T-helper 17 cell (primary cell): ENCODE data around the gene MTMR12. TPM values are rescaled to one million over a fixed set of nuclear protein-coding genes. Genes with fewer than 3 reads are reported as not detected.
A peak's percentile ranks its signal among the peaks of the same experiment; 100 is the strongest.

ENCODE experiments used
- ATAC-seq: fragments of 150-1000 bp; cut with Tn5 transposase; 2 replicates; pipeline ENCODE4 v1.10.0; 2021; ENCODE audit warnings: mild to moderate bottlenecking, moderate library complexity
- DNase-seq, 3 donors: peaks; one replicate each; pipeline versions ENCODE4 v3.0.0 to v3.0.0-alpha.2; 2020 to 2021
- H3K9me3 ChIP-seq: one replicate; pipeline ENCODE4 v1.7.0; 2013; ENCODE audit warnings: low read length, mild to moderate bottlenecking; ENCODE audit not compliant: control insufficient read depth, poor library complexity, severe bottlenecking
- H3K27ac Mint-ChIP-seq: one replicate; pipeline ENCODE4 v1.8.0; 2022; ENCODE audit warnings: mild to moderate bottlenecking, moderate library complexity, mixed read lengths
- H3K27me3 Mint-ChIP-seq: one replicate; pipeline ENCODE4 v1.8.0; 2022; ENCODE audit warnings: mixed read lengths
- H3K36me3 Mint-ChIP-seq: one replicate; pipeline ENCODE4 v1.8.0; 2022; ENCODE audit warnings: low read depth, mixed read lengths
- H3K4me1 Mint-ChIP-seq: one replicate; pipeline ENCODE4 v1.8.0; 2022; ENCODE audit warnings: mild to moderate bottlenecking, mixed read lengths
- H3K4me3 Mint-ChIP-seq: one replicate; pipeline ENCODE4 v1.8.0; 2022; ENCODE audit warnings: mild to moderate bottlenecking, moderate library complexity, mixed read lengths
- total RNA-seq, 4 donors: library from RNA in 2 of 4; stranded (reverse) in 2 of 4; gene quantifications; one replicate each; pipeline ENCODE4 v1.2.3 and lab custom pipeline; 2022 to 2026

The MTMR12 gene
- total RNA-seq, 2 donors from 2014 or later: 20.6 to 29.4 TPM

DNA sequence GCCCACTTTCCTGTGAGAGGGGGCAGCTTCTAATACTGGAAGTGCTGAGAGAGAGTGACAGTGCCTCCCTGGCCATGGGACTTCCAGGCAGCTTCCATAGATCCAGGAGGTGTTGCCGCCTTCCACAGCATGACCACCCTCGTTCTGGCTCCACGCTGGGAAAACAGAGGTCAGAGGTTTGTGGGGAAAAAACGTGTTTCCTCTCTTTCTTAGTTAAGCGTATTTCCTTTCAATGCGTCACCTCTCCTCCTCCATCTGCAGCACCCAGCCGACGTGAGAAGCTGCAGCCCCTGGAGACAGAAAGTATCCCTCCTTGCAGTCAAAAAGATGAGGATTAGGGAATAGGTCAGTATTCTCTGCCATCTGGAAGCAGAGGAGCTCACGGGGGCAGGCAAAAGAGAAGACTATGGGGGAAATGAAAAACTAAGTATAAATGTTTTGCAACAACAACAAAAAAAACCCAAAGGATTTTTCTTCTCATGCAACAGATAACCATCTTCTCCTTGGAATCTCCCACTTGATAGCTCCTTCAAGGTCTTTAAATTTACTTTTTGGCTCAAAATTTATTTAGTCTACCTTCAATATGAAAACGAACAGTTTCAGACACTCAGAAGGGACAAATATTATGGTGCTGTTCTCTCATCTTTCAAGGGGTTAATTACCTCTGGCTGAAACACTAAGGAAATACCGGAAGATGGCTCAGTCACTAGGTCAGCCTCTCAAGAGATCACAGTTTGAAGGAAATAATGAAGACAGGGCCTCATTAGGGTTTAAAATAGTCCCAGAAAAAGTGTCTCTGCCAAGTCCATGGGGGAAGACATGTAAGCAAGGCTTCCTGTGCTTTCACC is 38.0 kb downstream of the MTMR12 start:
- no peaks in the 10 kb centered on the region for H3K9me3 ChIP-seq
- H3K27ac Mint-ChIP-seq: peak overlapping the region; percentile 81
- DNase-seq (no peak), ATAC-seq (no peak)
- H3K27me3 Mint-ChIP-seq: no peaks in the 10 kb centered on the region
- H3K4me1 Mint-ChIP-seq: peaks cover 13% of the 10 kb centered on the region
- H3K36me3 Mint-ChIP-seq: peaks cover 2% of the 10 kb centered on the region
- no peak overlapping the region for H3K4me3 Mint-ChIP-seq

DNA sequence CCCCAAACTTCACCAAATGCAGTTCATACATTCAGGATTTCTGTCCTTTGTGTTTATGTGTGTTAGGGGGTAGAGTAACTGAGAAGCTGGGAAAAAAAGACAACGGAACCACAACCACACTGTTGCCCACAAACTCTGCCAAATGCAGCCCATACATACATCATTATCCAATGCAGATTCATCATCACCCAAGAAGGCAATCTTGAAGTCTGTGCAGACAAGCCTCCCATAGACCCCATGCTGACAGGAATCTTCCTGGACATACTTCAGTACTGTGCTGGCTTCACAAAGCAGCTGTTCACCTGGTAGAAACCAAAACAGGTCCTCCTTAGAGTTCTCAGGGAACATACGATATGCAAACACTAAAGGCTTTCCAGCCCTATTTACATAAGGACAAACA is 38.9 kb downstream of the MTMR12 start:
- no peak for ATAC-seq
- H3K9me3 ChIP-seq: no peaks in the 10 kb centered on the region
- peaks cover 2% of the 10 kb centered on the region for H3K36me3 Mint-ChIP-seq
- H3K4me3 Mint-ChIP-seq: no peak overlapping the region
- H3K4me1 Mint-ChIP-seq: peaks cover 13% of the 10 kb centered on the region
- DNase-seq: no peak
- H3K27me3 Mint-ChIP-seq: no peaks in the 10 kb centered on the region
- H3K27ac Mint-ChIP-seq: no peak overlapping the region

DNA sequence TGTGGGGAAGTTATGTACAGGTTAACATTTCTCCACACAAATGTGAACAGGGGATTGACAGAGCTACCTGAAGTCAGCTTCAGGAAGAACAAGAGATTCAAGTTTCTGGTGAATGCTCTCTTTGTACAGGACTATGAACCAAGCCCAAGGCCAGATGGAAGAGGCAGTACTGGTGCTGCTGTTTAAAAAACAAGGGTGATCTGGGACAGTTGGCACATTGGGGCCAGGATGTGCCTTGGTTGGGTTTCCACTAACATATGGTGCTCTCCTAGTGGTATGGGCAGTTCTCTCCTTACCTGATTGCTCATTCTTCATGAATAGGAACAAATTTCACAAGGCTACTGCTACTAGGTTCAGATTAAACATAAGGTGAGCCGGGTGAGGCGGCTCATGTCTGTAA is 40.0 kb downstream of the MTMR12 start:
- Mint-ChIP-seq H3K4me1 (peaks cover 7% of the 10 kb centered on the region), H3K27me3 (no peaks in the 10 kb centered on the region), H3K27ac (peak overlapping the region; percentile 67), H3K4me3 (no peak overlapping the region), H3K36me3 (peaks cover 2% of the 10 kb centered on the region)
- no peak for DNase-seq
- ATAC-seq: no peak
- H3K9me3 ChIP-seq: no peaks in the 10 kb centered on the region

DNA sequence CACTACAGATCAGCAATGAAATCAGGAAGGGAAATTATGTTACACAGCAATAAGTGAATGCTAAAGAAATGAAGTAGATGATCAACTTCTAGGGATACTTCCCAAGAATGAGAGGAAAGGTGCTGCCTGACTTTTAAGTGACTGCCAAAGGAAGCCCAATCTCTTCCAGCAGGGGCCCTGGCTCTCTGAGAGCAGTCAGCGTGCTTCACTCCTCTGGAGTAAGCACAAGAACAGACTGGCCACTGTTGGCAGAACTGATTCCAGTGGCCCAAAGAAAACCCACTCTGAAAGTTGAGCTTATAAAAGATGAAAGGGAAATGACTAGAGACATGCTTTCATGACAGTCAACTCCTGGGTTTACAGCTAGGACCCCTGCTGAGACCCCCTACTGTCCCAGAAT is 41.8 kb downstream of the MTMR12 start:
- ATAC-seq (no peak), DNase-seq (no peak)
- no peak overlapping the region for H3K4me3 Mint-ChIP-seq
- peaks cover 4% of the 10 kb centered on the region for H3K36me3 Mint-ChIP-seq
- no peaks in the 10 kb centered on the region for H3K27me3 Mint-ChIP-seq
- no peak overlapping the region for H3K27ac Mint-ChIP-seq
- peaks cover 2% of the 10 kb centered on the region for H3K4me1 Mint-ChIP-seq
- no peaks in the 10 kb centered on the region for H3K9me3 ChIP-seq

DNA sequence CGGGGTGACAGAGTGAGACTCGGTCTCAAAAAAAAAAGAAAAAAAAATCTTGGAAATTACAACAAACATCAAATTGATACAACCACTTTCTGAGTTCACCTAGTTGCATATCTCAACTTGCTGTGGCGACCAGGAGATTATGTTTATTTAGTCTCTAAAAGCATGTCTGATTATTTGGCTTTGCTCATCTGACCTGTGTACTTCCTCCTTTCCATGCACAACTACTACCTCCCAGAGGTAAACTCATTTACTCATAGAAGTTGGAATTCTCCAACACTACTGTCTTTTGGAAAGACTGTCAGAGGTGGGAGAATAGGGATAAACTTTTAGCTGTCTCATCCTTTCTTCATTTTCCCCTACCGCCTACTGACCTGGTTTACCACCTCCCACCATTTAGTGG is 42.6 kb downstream of the MTMR12 start:
- H3K27ac Mint-ChIP-seq: no peak overlapping the region

DNA sequence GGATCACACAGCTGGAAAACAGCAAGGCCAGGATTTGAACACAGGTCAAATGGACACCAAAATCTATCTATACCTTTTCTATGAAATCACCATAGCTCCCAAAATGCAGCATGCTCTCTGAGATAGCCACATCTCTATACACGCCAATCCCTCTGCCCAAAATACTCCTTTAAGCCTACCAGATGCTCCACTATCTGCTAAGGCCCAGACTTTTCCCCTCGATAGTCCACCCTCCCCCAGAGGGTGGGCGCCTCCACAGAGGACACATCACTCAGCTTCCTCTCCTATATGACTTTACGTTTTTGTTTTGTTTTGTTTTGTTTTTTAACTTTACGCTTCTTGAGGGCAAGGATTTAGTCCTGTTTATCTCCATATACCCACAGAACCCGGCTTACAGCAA is 46.8 kb downstream of the MTMR12 start:
- Mint-ChIP-seq H3K4me3 (no peak overlapping the region), H3K27me3 (no peaks in the 10 kb centered on the region), H3K4me1 (peaks cover 5% of the 10 kb centered on the region), H3K27ac (no peak overlapping the region), H3K36me3 (peaks cover 16% of the 10 kb centered on the region)
- ATAC-seq: no peak
- no peaks in the 10 kb centered on the region for H3K9me3 ChIP-seq
- DNase-seq: no peak

More for the DNA sequence above, 42.6 kb downstream of the MTMR12 start:
- DNase-seq (no peak), ATAC-seq (no peak)
- no peaks in the 10 kb centered on the region for H3K27me3 Mint-ChIP-seq
- no peak overlapping the region for H3K4me3 Mint-ChIP-seq
- H3K9me3 ChIP-seq: no peaks in the 10 kb centered on the region
- H3K4me1 Mint-ChIP-seq: peaks cover 2% of the 10 kb centered on the region
- H3K36me3 Mint-ChIP-seq: peaks cover 4% of the 10 kb centered on the region

DNA sequence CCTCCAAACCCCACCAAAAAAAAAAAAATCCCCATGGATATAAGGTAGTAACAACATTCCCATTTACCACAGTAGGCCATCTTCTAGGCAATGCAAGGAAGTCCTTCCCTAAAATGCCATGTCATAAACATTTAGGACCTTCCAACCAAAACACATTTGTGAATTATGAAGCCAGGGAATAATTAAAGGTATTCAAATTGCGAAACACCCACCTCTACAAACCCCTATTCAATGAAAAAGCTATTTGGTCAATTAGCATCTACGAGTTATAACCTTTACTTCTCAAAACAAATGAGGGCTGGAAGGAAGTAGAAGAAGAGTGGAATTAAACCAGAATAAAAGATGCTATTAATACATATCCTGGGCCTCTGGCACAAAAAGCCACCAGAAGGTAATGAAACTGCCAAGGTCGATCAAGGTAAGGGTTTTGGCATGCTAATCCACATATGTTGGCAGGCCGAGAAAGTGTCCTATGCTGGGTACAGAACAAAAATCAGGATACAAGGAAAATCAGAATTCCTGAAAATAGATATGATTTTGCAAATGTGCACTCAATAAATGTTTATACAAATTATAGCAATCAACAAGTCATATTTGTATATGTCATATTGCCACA is 47.7 kb downstream of the MTMR12 start:
- Mint-ChIP-seq H3K27me3 (no peaks in the 10 kb centered on the region), H3K4me3 (no peak overlapping the region), H3K27ac (no peak overlapping the region), H3K36me3 (peaks cover 16% of the 10 kb centered on the region), H3K4me1 (peaks cover 5% of the 10 kb centered on the region)
- H3K9me3 ChIP-seq: no peaks in the 10 kb centered on the region
- ATAC-seq: no peak
- no peak for DNase-seq

DNA sequence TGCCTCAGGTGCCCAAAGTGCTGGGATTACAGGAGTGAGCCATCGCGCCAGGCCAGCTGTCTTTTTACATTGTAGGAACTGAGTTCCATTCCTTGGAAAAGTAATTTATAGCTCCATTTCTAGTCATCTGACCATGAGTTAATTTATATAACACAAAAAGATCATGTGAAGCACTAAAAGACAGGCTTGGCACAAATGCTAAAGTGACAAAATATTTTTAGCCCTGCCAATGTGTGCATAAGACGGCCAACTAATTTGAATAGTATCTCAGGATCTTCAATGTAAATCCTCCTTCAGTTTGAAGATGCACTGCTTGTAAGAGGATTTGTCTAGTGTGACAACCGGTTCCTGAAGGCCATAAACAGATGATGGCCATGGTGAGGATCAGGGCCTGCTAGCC is 49.1 kb downstream of the MTMR12 start:
- Mint-ChIP-seq H3K27me3 (no peaks in the 10 kb centered on the region), H3K36me3 (peaks cover 16% of the 10 kb centered on the region), H3K4me1 (peaks cover 5% of the 10 kb centered on the region), H3K4me3 (no peak overlapping the region), H3K27ac (peak overlapping the region; percentile 77)
- ATAC-seq (no peak), DNase-seq (no peak)
- H3K9me3 ChIP-seq: no peaks in the 10 kb centered on the region

DNA sequence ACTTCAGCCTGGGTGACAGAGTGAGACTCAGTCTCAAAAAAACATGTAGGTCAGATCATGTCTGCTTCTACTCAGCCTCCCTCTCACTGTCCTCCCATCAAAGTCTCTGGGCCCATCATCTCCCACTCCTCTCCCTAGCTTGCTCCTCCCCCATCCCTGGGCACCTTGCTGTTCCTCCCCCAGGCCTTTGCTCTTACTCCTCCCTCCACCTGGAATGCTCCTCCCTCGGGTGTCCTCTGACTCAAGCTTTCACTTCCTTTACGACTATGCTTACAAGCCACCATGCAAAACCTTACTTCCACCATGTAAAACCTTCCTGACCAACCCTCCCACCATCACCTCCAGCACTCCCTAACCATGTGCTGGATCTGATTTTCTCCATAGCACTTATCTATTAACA is 51.5 kb downstream of the MTMR12 start:
- H3K9me3 ChIP-seq: no peaks in the 10 kb centered on the region
- Mint-ChIP-seq H3K4me1 (peaks cover 5% of the 10 kb centered on the region), H3K27ac (no peak overlapping the region), H3K36me3 (peaks cover 16% of the 10 kb centered on the region), H3K4me3 (no peak overlapping the region), H3K27me3 (no peaks in the 10 kb centered on the region)
- no peak for ATAC-seq
- no peak for DNase-seq

DNA sequence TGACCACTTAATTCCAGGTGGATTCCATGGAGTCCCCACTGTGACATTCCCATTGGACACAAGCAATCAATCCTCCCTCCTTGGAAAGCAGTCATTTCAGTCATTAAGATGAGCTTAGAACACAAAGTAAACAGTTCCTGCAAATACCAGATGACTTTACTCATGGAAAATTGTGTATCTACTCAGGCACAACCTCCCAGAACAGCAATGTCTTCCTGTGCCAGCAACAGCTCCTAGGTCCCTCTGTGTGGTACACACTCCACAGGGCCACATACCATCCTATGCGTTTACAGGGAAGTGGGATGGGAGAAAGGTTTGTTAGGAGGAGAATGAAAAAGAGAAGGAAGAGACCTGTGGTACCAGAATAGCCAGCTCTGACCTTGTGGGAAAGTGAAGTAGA is 53.7 kb downstream of the MTMR12 start:
- no peak overlapping the region for H3K4me3 Mint-ChIP-seq
- DNase-seq (no peak), ATAC-seq (no peak)
- H3K27ac Mint-ChIP-seq: no peak overlapping the region
- H3K27me3 Mint-ChIP-seq: no peaks in the 10 kb centered on the region
- H3K9me3 ChIP-seq: no peaks in the 10 kb centered on the region
- peaks cover 5% of the 10 kb centered on the region for H3K4me1 Mint-ChIP-seq
- peaks cover 15% of the 10 kb centered on the region for H3K36me3 Mint-ChIP-seq

DNA sequence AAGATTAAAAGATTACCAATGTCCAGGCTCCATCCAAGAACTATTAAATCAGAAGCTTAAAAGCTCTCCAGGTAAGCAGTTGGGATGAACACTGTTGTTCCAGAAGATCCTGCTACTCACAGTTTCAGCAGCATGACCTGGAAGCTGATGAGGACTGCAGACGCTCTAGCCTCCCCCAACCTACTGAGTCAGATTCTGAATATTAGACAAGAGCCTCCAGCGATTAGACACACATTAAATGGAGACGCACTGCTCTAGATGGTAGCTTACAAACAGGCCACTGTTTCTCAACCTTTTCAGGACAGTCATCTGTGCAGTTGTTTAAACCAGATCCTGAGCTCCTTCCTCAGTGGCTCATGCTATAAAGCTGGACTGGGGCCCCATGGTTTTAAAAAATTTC is 54.3 kb downstream of the MTMR12 start:
- ATAC-seq (no peak), DNase-seq (no peak)
- Mint-ChIP-seq H3K4me3 (no peak overlapping the region), H3K36me3 (peaks cover 15% of the 10 kb centered on the region), H3K4me1 (peaks cover 5% of the 10 kb centered on the region), H3K27ac (no peak overlapping the region), H3K27me3 (no peaks in the 10 kb centered on the region)
- no peaks in the 10 kb centered on the region for H3K9me3 ChIP-seq

DNA sequence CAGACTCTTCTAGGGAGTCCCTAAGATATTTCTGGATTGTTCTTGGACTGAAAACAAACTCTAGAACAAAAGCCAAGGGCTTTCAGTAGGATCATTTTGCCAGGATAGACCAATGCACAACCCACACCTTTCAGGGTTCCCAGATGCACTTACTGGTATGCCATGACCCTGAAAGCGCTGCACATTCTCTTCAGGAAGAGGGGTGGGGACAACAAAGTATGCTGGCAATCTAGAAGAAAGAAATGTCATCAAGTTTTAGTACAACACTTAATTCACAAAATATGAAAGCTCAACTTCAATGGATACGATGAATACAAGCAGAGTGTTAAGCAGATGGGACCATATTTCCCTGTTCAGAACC is 57.2 kb downstream of the MTMR12 start:
- H3K9me3 ChIP-seq: no peaks in the 10 kb centered on the region
- no peak overlapping the region for H3K27ac Mint-ChIP-seq
- ATAC-seq (no peak), DNase-seq (no peak)
- peaks cover 3% of the 10 kb centered on the region for H3K4me1 Mint-ChIP-seq
- peaks cover 8% of the 10 kb centered on the region for H3K36me3 Mint-ChIP-seq
- no peaks in the 10 kb centered on the region for H3K27me3 Mint-ChIP-seq
- no peak overlapping the region for H3K4me3 Mint-ChIP-seq

DNA sequence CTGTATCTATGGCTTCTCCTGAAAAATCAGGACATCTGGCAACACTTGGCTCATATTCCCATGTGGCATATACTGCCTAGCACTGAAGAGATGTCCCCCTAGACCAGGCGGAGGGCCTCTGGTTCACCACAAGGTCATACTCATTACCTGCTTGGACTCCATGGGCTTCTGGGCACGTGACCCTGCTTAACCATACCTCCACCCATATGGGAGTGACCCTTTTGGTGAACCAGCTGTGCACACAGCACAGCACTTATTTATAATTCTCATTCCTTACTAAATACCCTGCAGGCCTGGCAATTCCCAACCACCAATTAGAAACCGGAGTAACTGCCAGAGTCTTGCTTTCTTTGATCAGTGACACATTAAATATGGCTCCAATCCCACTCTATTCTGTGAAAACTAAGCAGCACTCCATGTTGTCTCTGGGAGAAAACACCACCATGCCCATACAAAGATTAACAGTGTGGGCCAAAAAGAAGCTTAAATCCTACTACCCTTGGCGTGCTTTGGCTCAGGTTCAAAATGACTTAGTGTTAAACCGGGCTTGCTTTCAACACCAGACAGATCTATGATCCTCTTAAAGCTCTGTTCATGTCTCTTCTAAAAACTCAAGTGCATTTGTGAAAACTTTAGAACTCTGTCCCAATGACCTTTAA is 57.7 kb downstream of the MTMR12 start:
- ATAC-seq: no peak
- no peak overlapping the region for H3K4me3 Mint-ChIP-seq
- H3K4me1 Mint-ChIP-seq: peaks cover 3% of the 10 kb centered on the region
- H3K27me3 Mint-ChIP-seq: no peaks in the 10 kb centered on the region
- H3K36me3 Mint-ChIP-seq: peaks cover 8% of the 10 kb centered on the region
- no peak for DNase-seq
- H3K9me3 ChIP-seq: no peaks in the 10 kb centered on the region
- H3K27ac Mint-ChIP-seq: no peak overlapping the region
